DOHH2 (cell line): ENCODE measurements around the gene CYTH3.

ENCODE experiments used
- H3F3A ChIP-seq: fragments of 200-600 bp; sonication (generic), shearing (Covaris generic); 2 replicates; pipeline ENCODE4 v1.6.0; 2016; ENCODE audit warnings: antibody characterized with exemption, mild to moderate bottlenecking; ENCODE audit not compliant: control insufficient read depth, insufficient read depth
- H3K27ac ChIP-seq: fragments of 200-600 bp; sonication (generic); 2 replicates; pipeline ENCODE4 v1.5.1; 2014; ENCODE audit warnings: low read depth, mild to moderate bottlenecking, low read length, moderate library complexity
- H3K27me3 ChIP-seq: fragments of 200-600 bp; sonication (generic); 2 replicates; pipeline ENCODE4 v1.6.1; 2014; ENCODE audit warnings: mild to moderate bottlenecking, low read length, mixed read lengths; ENCODE audit not compliant: control insufficient read depth
- H3K36me3 ChIP-seq: fragments of 200-600 bp; sonication (generic); 2 replicates; pipeline ENCODE4 v1.6.1; 2014; ENCODE audit warnings: mild to moderate bottlenecking, low read length, moderate library complexity, mixed read lengths; ENCODE audit not compliant: control insufficient read depth
- H3K4me1 ChIP-seq: fragments of 200-600 bp; sonication (generic); 2 replicates; pipeline ENCODE4 v1.6.1; 2014; ENCODE audit warnings: mild to moderate bottlenecking, low read length, mixed read lengths; ENCODE audit not compliant: control insufficient read depth
- H3K4me2 ChIP-seq: fragments of 200-600 bp; sonication (generic); 2 replicates; pipeline ENCODE4 v1.6.0; 2014; ENCODE audit warnings: mild to moderate bottlenecking, low read length, moderate library complexity
- H3K4me3 ChIP-seq: fragments of 200-600 bp; sonication (generic); 2 replicates; pipeline ENCODE4 v1.5.1; 2014; ENCODE audit warnings: mild to moderate bottlenecking, low read length, mixed read lengths
- H3K79me2 ChIP-seq: fragments of 200-600 bp; sonication (generic); 2 replicates; pipeline ENCODE4 v1.6.1; 2014; ENCODE audit warnings: mild to moderate bottlenecking, low read length, mixed read lengths; ENCODE audit not compliant: control insufficient read depth
- H3K9me2 ChIP-seq: fragments of 200-600 bp; sonication (generic); replicated peaks from 2 replicates; pipeline ENCODE4 v1.6.1; 2014; ENCODE audit warnings: mild to moderate bottlenecking, low read length, mixed read lengths; ENCODE audit not compliant: control insufficient read depth
- H3K9me3 ChIP-seq: fragments of 200-600 bp; sonication (generic); 2 replicates; pipeline ENCODE4 v1.6.1; 2014; ENCODE audit warnings: antibody characterized with exemption, low read length, mixed read lengths; ENCODE audit not compliant: control insufficient read depth, insufficient read depth
- H4K20me1 ChIP-seq: fragments of 200-600 bp; sonication (generic); 2 replicates; pipeline ENCODE4 v1.6.0; 2014; ENCODE audit warnings: low read depth, mild to moderate bottlenecking, antibody characterized with exemption, low read length, moderate library complexity; ENCODE audit not compliant: control insufficient read depth, insufficient read depth
- EZH2phosphoT487 ChIP-seq: fragments of 200-600 bp; sonication (generic); IDR thresholded peaks from 2 replicates; pipeline ENCODE4 v1.6.1; 2017; ENCODE audit warnings: borderline replicate concordance, mild to moderate bottlenecking, antibody characterized with exemption, low read length, moderate library complexity, mixed read lengths
- TF ChIP-seq, protein P1 (sequence below): fragments of 200-600 bp; sonication (generic); IDR thresholded peaks from one replicate; pipeline ENCODE4 v1.5.1; 2014; ENCODE audit warnings: antibody characterized with exemption, mild to moderate bottlenecking, low read depth, low read length; ENCODE audit not compliant: poor library complexity, severe bottlenecking

Gene CYTH3

DNA sequence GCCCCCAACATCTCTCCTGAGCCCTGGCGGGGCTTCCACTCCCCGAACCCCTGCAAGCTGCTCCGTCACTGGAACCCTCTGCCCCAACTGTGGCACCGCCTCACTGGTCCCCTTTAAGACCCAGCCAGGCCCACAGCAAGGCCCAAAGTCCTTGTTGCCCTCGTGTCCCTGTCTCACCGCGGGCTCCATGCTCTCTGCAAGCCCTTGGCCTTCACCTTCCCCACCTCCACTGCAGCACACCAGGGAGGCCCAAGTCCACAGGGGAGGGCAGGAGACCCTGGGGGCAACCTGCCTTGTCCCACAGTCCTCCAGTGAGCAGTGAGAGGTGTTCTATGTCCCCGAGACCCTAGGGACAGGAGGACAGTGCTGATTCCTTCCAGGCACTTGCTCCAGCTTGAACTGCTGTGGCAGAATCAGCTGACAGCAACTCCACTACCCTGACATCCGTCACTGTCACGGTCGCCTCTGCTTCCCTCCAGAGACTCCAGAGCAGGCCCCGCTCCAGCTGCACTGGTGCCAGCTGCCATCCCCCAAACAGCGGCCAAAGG, 105.3 kb downstream of the CYTH3 start:
- no peak overlapping the region for H3K27ac ChIP-seq
- H3K9me3 ChIP-seq = no peaks in the 10 kb centered on the region
- H3K4me3 ChIP-seq = no peak overlapping the region
- H3F3A ChIP-seq = no peaks in the 10 kb centered on the region
- no peaks in the 10 kb centered on the region for H3K9me2 ChIP-seq
- H3K27me3 ChIP-seq = peaks cover 15% of the 10 kb centered on the region
- no peaks in the 10 kb centered on the region for H3K79me2 ChIP-seq
- TF ChIP-seq, protein P1, sequence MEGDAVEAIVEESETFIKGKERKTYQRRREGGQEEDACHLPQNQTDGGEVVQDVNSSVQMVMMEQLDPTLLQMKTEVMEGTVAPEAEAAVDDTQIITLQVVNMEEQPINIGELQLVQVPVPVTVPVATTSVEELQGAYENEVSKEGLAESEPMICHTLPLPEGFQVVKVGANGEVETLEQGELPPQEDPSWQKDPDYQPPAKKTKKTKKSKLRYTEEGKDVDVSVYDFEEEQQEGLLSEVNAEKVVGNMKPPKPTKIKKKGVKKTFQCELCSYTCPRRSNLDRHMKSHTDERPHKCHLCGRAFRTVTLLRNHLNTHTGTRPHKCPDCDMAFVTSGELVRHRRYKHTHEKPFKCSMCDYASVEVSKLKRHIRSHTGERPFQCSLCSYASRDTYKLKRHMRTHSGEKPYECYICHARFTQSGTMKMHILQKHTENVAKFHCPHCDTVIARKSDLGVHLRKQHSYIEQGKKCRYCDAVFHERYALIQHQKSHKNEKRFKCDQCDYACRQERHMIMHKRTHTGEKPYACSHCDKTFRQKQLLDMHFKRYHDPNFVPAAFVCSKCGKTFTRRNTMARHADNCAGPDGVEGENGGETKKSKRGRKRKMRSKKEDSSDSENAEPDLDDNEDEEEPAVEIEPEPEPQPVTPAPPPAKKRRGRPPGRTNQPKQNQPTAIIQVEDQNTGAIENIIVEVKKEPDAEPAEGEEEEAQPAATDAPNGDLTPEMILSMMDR = no peak
- no peak for TF ChIP-seq EZH2phosphoT487
- no peak overlapping the region for H3K4me2 ChIP-seq
- peaks cover 2% of the 10 kb centered on the region; the same call in 1 of the 2 replicates for H3K36me3 ChIP-seq
- peaks cover 10% of the 10 kb centered on the region for H4K20me1 ChIP-seq
- peaks cover 6% of the 10 kb centered on the region for H3K4me1 ChIP-seq

DNA sequence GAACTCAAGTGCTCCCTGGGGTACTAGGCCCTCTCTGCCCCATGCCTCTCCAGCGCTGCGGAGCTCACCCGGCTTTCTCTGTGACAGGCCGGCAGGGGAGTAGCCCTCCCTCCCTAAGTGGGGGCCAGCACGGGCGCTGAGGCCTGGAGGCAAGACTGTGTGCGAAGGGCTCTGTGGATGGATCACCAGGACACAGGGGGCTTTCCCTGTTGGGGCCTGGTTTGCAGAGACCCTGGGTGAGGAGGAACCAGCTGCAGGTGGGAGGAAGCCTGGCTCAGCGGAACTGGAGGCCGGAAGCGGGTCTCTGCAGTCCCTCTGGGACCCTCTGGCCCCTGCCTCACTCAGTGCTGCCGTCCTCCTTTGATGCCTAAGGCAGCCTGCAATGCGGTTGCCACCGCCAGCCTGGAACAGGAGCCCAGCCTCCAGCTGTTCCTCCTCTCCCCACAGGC, 106.0 kb downstream of the CYTH3 start:
- H3K79me2 ChIP-seq = no peaks in the 10 kb centered on the region
- peaks cover 12% of the 10 kb centered on the region for H3K4me1 ChIP-seq
- H3F3A ChIP-seq = peaks cover 5% of the 10 kb centered on the region; the same call in 1 of the 2 replicates
- H3K9me2 ChIP-seq = no peaks in the 10 kb centered on the region
- H3K4me2 ChIP-seq = no peak overlapping the region
- no peak for TF ChIP-seq EZH2phosphoT487
- TF ChIP-seq, protein P1 = no peak
- H3K4me3 ChIP-seq = no peak overlapping the region
- H3K36me3 ChIP-seq = peaks cover 5% of the 10 kb centered on the region
- peaks cover 14% of the 10 kb centered on the region for H4K20me1 ChIP-seq
- no peak overlapping the region for H3K27ac ChIP-seq
- peaks cover 15% of the 10 kb centered on the region for H3K27me3 ChIP-seq
- no peaks in the 10 kb centered on the region for H3K9me3 ChIP-seq

- Histone ChIP-seq H3F3A (peaks cover 12% of the 10 kb centered on the region), H3K4me3 (no peak overlapping the region), H3K4me1 (peaks cover 17% of the 10 kb centered on the region), H3K9me3 (no peaks in the 10 kb centered on the region), H3K4me2 (no peak overlapping the region), H3K36me3 (peaks cover 12% of the 10 kb centered on the region), H3K9me2 (no peaks in the 10 kb centered on the region), H4K20me1 (peaks cover 20% of the 10 kb centered on the region), H3K79me2 (no peaks in the 10 kb centered on the region), H3K27me3 (peaks cover 11% of the 10 kb centered on the region), H3K27ac (no peak overlapping the region)
- no peak for TF ChIP-seq EZH2phosphoT487
- TF ChIP-seq, protein P1 = no peak
These were observed 106.7 kb downstream of the CYTH3 start for GRCh38 chr7:6165521-6166320.
